H1 (cell line): Measurements from ENCODE around the gene GAS2L1. TPM values are rescaled to one million over a fixed set of nuclear protein-coding genes. Genes with fewer than 3 reads are reported as not detected.

Source experiments
- CREB1 ChIP-seq: IDR thresholded peaks from 2 replicates; pipeline ENCODE4 v1.6.1; 2012; ENCODE audit warnings: inconsistent platforms
- HDAC2 ChIP-seq, 2 experiments: fragments of 300-600 bp in 1 of 2; sonication (generic) in 1 of 2; IDR thresholded peaks; 2 replicates each; pipeline ENCODE4 v1.6.1; 2011 to 2012; ENCODE audit warnings: low read depth in 2 of 2, low read length in 2 of 2, mild to moderate bottlenecking in 2 of 2, moderate library complexity in 2 of 2, borderline replicate concordance in 1 of 2, inconsistent platforms in 1 of 2
- NANOG ChIP-seq: IDR thresholded peaks from 2 replicates; pipeline ENCODE4 v1.6.1; 2011; ENCODE audit warnings: low read length, low read depth, mild to moderate bottlenecking, inconsistent platforms; ENCODE audit not compliant: insufficient read depth, poor library complexity, severe bottlenecking
- RFX5 ChIP-seq: IDR thresholded peaks from 2 replicates; pipeline ENCODE4 v1.6.1; 2011; ENCODE audit warnings: low read depth, low read length, improper control_type of control experiment, borderline replicate concordance
- polyA plus RNA-seq, 7 experiments: library from polyadenylated mRNA; depleted of rRNA in 3 of 7; stranded (reverse) in 5 of 7; unstranded in 2 of 7; fragments of >200 nt in 5 of 7; fragments of 200-250 nt in 2 of 7; gene quantifications; 1 replicate in 5 of 7; 2 replicates in 1 of 7; 4 replicates in 1 of 7; pipeline versions ENCODE4 v1.2.1 to v1.2.3, GENCODE V29; 2011 to 2013; ENCODE audit warnings: missing spikeins in 2 of 7, mixed read lengths in 2 of 7
- total RNA-seq: library from RNA; stranded (reverse); fragmentation: NEBNext Ultra II Directional; extraction: Animal tissue kit (Norgen Biotek cat#: 25700); gene quantifications from 2 replicates; pipeline ENCODE4 v1.2.1, GENCODE V29; 2021

The GAS2L1 gene
- total and polyA plus RNA-seq, 2 of the 8 experiments (the other 6 are each of a cell fraction or from before 2014, with no cell fraction given): 3.6 to 10.1 TPM

DNA sequence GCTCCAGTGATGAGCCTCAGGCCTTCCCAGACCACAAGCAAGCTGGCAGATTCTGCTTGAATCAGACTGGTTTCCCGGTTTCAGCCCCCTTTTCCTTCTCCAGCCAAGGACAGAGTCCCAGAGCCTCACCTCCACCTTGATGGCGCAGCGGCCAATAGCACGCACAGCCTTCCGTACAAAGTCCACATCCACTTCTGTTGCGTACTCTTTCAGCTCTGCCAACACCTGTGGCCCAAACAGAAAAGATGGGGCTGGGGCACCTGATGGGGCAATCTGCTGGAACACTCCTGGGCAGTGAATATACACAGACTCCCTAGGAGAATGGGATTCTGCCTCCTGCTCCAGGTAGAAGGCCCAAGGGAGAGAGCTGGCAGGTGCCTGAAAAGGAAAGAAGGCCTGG lies 44.6 kb downstream of the GAS2L1 start (continued):
- TF ChIP-seq RFX5 (no peak), HDAC2 (IDR thresholded peaks at IDR 0.05; ENCODE audit: borderline replicate concordance in 1 of 2, low read depth in 2 of 2, low read length in 2 of 2) (no peak), NANOG (no peak), CREB1 (no peak)
